Stimulated activated CD8-positive, alpha-beta memory T cell treated with anti-CD3 and anti-CD28 coated beads, Interleukin-4, amount 100 ng/mL, for 24 hours (primary cell): ENCODE results near the gene SMC1B.
"Not testable (repeated sequence)": the region's sequence is repeated elsewhere in the genome, so short reads cannot be mapped to it uniquely, and the experiment has no call there.

Experiments used
- DNase-seq: peaks from one replicate; pipeline ENCODE4 v3.0.0-alpha.2; 2020; ENCODE audit warnings: low read depth

Gene SMC1B

GRCh38 chr22:45421349-45422055, 8.1 kb upstream of the SMC1B start:
- DNase-seq: no peak

GRCh38 chr22:45420539-45420938, 7.1 kb upstream of the SMC1B start:
- DNase-seq: no peak

- DNase-seq: no peak
Observed at GRCh38 chr22:45420011-45420410, 6.6 kb upstream of the SMC1B start.

GRCh38 chr22:45418770-45419138, 5.4 kb upstream of the SMC1B start:
- no peak for DNase-seq

- DNase-seq: no peak
Observed at GRCh38 chr22:45418056-45418769, 4.8 kb upstream of the SMC1B start.

GRCh38 chr22:45413013-45413367, 409 bp downstream of the SMC1B start:
- no peak for DNase-seq

- DNase-seq: no peak
Observed at GRCh38 chr22:45407793-45408192, 5.6 kb downstream of the SMC1B start.

- DNase-seq: no peak
Observed at GRCh38 chr22:45402466-45402985, 10.9 kb downstream of the SMC1B start.

- no peak for DNase-seq
Observed at GRCh38 chr22:45399712-45400445, 13.5 kb downstream of the SMC1B start.

- no peak for DNase-seq
Observed at GRCh38 chr22:45398214-45398613, 15.2 kb downstream of the SMC1B start.

- DNase-seq: no peak
Observed at GRCh38 chr22:45397806-45398205, 15.6 kb downstream of the SMC1B start.

- DNase-seq: no peak
Observed at GRCh38 chr22:45389546-45389945, 23.9 kb downstream of the SMC1B start.

- DNase-seq: no peak
Observed at GRCh38 chr22:45381348-45381747, 32.1 kb downstream of the SMC1B start.

- DNase-seq: no peak
Observed at GRCh38 chr22:45376703-45377102, 36.7 kb downstream of the SMC1B start.

- DNase-seq: no peak
Observed at GRCh38 chr22:45376009-45376408, 37.4 kb downstream of the SMC1B start.

GRCh38 chr22:45373592-45373991, 39.8 kb downstream of the SMC1B start:
- DNase-seq: not testable (repeated sequence)

- DNase-seq: no peak
Observed at GRCh38 chr22:45366713-45367112, 46.7 kb downstream of the SMC1B start.

GRCh38 chr22:45359627-45360026, 53.8 kb downstream of the SMC1B start:
- no peak for DNase-seq

- DNase-seq: no peak
Observed at GRCh38 chr22:45358127-45358526, 55.3 kb downstream of the SMC1B start.

GRCh38 chr22:45357490-45357889, 55.9 kb downstream of the SMC1B start:
- no peak for DNase-seq

- DNase-seq: no peak
Observed at GRCh38 chr22:45353786-45354185, 59.6 kb downstream of the SMC1B start.

GRCh38 chr22:45352757-45353156, 60.6 kb downstream of the SMC1B start:
- DNase-seq: not testable (repeated sequence)

GRCh38 chr22:45351956-45352355, 61.4 kb downstream of the SMC1B start:
- DNase-seq: no peak
